Hair follicle dermal papilla cell (primary cell): Measurements from ENCODE around the gene H1-8. TPM values are rescaled to one million over a fixed set of nuclear protein-coding genes. Genes with fewer than 3 reads are reported as not detected.

Experiments
- small RNA-seq: library from RNA; depleted of rRNA; stranded (forward); fragments of <200 nt; gene quantifications from one replicate; pipeline ENCODE3, GENCODE V24; 2012
- total RNA-seq: library from RNA; depleted of rRNA; stranded (reverse); fragments of >200 nt; gene quantifications from 2 replicates; pipeline ENCODE4 v1.2.3, GENCODE V29; 2012

Gene H1-8
- total RNA-seq: not detected in 2 replicates

GRCh38 chr3:129543156-129543790 lies at the start of gene H1-8:
TSS of gene H1-8 (plus strand) at chr3:129543175. CDS start at chr3:129543219, 44 bp downstream.

GRCh38 chr3:129528589-129529100 lies 14.3 kb upstream of the H1-8 start, which contains the start of gene RHO:
TSS of gene RHO (plus strand) at chr3:129528639. CDS start at chr3:129528734, 95 bp downstream.

Small RNA genes within 50 kb of the gene (small RNA-seq; reads per million reads assigned to genes)
- not detected for gene RN7SL752P

Other genes starting within 250 kb of the H1-8 start
- under 0.01 TPM in 1 of 2 replicates, not detected in the other for gene EFCAB12, start 114.5 kb upstream of the H1-8 start, total RNA-seq
- gene MBD4, start 103.2 kb upstream of the H1-8 start, total RNA-seq: 26.5 and 38.5 TPM in 2 replicates
- 38.5 and 53.5 TPM in 2 replicates for gene IFT122, start 103.0 kb upstream of the H1-8 start, total RNA-seq
- not detected in 2 replicates for gene RHO, start 14.5 kb upstream of the H1-8 start, total RNA-seq
- gene PLXND1, start 63.5 kb downstream of the H1-8 start, total RNA-seq: 195 and 238 TPM in 2 replicates